RWPE1 (cell line): ENCODE results near the gene CCDC117.

Source experiments
- CTCF ChIA-PET: fragments of 350-600 bp; sonication (Branson Sonifier 250); formaldehyde crosslinking; extraction: SDS; loops from one replicate; lab custom pipeline; 2021; lab: Yijun Ruan, JAX
- POLR2A ChIA-PET: fragments of 400-600 bp; formaldehyde crosslinking; extraction: SDS; loops from one replicate; lab custom pipeline; 2020; ENCODE audit warnings: antibody characterized with exemption; ENCODE audit not compliant: low non-redundant PET; lab: Yijun Ruan, JAX
- DNase-seq: peaks from one replicate; pipeline ENCODE4 v3.0.0; 2012; ENCODE audit warnings: low spot score
- H3K27ac ChIP-seq: fragments of 450-650 bp; 2 replicates; pipeline ENCODE4 v1.5.1; 2017
- TF ChIP-seq, protein P1 (sequence below): fragments of 450-650 bp; conservative IDR thresholded peaks from 2 replicates; pipeline ENCODE4 v1.5.1; 2017; ENCODE audit warnings: low read depth, mild to moderate bottlenecking

Gene CCDC117

DNA sequence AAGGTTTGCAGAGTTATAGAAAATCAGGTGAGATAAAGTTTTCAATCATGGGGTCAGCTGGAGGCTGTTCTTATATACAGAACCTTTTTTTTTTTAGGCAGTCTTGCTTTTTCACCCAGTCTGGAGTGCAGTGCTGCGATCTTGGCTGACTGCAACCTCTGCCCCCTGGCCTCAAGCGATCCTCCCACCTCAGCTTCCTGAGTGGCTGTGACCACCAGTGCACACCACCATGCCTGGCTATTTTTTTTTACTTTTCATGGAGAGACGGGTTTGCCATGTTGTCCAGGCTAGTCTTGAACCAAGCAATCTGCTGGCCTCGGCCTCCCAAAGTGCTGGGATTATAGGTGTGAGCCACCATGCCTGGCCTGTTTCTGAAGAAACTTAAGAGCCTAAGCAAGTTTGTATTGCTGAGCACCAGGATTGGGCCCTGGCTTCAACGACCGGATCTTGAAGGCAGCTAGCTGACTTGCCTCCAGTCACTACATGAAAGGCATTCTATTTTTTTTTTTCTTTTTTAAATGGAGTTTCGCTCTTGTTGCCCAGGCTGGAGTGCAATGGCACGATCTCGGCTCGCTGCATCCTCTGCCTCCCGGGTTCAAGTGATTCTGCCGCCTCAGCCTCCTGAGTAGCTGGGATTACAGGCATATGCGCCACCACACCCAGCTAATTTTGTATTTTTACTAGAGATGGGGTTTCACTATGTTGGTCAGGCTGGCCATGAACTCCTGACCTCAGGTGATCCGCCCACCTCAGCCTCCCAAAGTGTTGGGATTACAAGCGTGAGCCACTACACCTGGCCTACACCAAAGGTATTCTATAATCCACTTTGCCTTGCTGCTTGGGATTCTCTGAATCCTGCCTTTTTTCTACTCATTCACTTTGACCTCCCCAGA is 20.2 kb downstream of the CCDC117 start:
- peak overlapping the region; percentile 66 for H3K27ac ChIP-seq
- POLR2A ChIA-PET = no interaction called here
- TF ChIP-seq, protein P1, sequence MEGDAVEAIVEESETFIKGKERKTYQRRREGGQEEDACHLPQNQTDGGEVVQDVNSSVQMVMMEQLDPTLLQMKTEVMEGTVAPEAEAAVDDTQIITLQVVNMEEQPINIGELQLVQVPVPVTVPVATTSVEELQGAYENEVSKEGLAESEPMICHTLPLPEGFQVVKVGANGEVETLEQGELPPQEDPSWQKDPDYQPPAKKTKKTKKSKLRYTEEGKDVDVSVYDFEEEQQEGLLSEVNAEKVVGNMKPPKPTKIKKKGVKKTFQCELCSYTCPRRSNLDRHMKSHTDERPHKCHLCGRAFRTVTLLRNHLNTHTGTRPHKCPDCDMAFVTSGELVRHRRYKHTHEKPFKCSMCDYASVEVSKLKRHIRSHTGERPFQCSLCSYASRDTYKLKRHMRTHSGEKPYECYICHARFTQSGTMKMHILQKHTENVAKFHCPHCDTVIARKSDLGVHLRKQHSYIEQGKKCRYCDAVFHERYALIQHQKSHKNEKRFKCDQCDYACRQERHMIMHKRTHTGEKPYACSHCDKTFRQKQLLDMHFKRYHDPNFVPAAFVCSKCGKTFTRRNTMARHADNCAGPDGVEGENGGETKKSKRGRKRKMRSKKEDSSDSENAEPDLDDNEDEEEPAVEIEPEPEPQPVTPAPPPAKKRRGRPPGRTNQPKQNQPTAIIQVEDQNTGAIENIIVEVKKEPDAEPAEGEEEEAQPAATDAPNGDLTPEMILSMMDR = no peak
- DNase-seq = no peak
- CTCF ChIA-PET = interaction anchor here (0.6 to 0.8 kb wide), 2 partner anchors 13 to 37 kb away, joined by 3 to 4 read pairs; no protein-coding TSS in a partner anchor

DNA sequence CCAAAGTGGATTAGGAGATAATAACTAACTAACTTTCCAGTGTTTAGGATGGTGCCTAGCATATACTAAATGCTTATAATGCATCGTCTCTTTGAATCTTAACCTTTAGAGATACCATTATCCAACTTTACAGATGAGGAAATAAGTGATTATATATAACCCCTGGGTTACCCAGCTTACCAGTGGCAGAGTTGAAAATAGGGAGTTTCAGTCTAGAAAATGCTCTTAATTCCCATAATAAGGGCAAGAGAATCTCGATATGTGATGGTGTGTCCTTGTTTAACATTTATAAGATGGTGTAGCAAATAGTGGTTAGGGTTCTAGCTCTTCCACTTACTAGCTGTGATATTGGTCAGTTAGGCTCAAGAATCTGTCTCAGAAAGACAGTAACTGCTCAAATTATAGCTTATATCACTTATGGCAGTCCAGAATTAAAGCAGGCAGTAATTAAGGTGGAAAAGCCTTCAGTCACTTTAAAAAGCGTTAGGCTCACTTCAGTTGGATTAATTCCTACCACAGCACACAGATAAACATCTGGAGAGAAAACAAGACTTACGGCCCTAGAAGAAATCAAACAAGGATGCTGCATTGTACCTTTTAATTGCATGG is 21.6 kb downstream of the CCDC117 start:
- DNase-seq = no peak
- ChIA-PET CTCF (no interaction called here), POLR2A (no interaction called here)
- H3K27ac ChIP-seq = no peak overlapping the region
- TF ChIP-seq, protein P1 = no peak

DNA sequence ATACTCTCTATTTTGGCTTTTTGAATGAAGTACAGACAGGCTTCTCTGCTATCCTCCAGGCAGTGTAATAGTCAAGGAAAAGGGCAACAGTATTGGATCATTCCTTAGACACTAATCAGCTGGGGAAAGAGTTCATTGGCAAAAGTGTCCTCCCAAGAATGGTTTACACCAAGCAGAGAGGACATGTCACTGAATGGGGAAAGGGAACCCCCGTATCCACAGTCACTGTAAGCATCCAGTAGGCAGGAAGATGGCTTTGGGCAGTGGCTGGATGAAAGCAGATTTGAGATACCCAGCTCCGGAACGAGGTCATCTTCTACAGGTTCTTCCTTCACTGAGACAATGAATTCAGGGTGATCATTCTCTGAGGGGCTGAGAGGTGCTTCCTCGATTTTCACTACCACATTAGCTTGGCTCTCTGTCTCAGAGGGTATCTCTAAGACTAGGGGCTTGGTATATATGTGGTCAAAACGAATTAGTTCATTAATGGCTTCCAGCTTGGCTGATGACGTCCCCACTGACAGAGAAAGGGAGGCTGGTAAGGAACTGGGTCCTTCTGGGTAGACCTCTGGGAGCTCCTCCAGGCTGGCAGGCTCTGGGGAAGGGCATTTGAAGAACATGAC is 22.7 kb downstream of the CCDC117 start:
- DNase-seq = no peak
- ChIA-PET CTCF (no interaction called here), POLR2A (no interaction called here)
- TF ChIP-seq, protein P1 = no peak
- H3K27ac ChIP-seq = no peak overlapping the region

DNA sequence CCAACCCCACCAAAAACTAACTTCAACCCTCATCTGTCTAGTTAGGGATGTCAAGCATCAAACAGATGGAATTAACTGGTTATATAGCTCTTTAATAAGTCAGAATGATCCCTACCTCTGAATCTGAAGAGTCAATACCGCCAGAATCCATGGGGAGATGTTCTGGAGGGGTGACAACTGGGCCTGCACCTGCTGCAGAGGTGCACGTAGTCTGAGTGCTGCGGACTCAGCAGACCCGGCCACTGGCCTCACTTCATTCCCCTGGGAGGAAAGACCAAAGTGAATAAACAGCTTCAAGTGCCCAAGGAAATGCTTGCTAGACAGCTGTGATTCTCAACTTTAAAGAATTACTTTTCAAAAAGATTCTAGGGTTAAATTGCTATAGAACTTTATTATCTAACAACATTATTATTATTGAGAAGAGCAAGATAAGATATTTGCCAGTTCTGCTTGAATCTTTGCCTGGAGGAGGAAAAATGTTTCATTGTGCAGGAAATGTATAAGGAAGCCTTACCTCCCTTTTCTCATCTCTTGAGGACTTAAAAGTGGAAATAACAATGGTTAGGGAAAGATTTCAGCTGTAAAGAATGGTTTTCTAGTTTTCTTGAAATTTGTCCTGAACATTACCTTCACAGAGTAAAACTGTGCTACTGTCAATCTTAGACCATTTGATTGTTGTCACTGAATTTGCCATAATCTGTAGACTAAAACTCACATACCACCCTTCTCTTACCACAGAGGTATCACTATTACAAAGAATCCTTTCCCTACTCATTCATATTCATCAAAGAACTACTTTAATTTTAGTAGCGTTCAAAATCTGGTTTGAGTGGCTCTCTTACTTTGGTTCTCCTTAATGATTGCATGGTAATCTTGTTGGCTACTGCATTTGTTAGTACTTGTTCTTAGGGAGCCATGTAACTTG is 23.7 kb downstream of the CCDC117 start:
- CTCF ChIA-PET = no interaction called here
- no peak overlapping the region for H3K27ac ChIP-seq

DNA sequence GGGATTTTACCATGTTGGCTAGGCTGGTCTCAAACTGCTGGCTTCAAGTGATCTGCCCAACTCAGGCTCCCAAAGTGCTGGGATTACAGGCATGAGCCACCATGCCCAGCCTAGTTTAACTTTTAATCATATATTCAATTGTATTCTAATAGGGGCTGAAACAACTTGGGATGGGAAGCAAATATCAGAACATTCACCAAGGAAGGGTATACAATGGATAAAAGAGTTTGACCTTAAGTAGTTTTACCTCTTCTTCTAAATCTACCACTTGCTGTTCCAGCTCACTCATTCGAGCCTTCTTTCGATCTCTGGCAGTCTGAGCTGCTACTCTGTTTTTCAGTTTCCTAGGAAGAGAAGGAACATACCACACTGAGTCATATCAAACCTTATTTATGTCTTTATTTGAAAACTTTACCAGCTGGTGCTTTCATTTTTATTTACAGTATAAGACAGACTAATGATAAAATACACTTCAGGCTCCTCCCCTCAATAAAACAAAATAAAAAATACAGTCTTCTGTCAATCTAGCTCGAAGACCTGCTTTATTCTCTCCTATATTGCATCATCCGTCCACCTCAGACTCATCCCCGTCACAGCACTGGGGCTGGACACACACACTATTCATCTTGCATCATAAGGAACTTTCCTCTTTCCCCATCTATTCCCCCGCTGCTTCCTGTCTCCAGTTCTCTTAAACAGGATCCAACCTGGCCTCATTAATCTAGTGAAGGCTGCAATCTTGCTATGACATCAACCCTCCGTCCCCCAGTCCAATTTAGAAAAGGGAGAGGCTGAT is 26.5 kb downstream of the CCDC117 start:
- ChIA-PET CTCF (interaction anchor here (0.6 kb wide), 1 partner anchor 12 kb away, joined by 4 read pairs; no protein-coding TSS in a partner anchor), POLR2A (no interaction called here)
- peak; percentile 81 for DNase-seq
- TF ChIP-seq, protein P1 = no peak
- H3K27ac ChIP-seq = peak overlapping the region; percentile 97

More for the DNA sequence above, 23.7 kb downstream of the CCDC117 start:
- POLR2A ChIA-PET = no interaction called here
- TF ChIP-seq, protein P1 = no peak
- DNase-seq = no peak
